Adrenal gland (tissue), 12 donors: Measurements from ENCODE around the gene RAD51AP2. TPM values are rescaled to one million over a fixed set of nuclear protein-coding genes. Genes with fewer than 3 reads are reported as not detected.

Source experiments
- DNase-seq, 7 donors: peaks; one replicate each; pipeline ENCODE4 v3.0.0-alpha.2; 2019 to 2020
- H3K27ac ChIP-seq, 5 donors: fragments of 200-600 bp; sonication (generic) in 4 of 5; 1 replicate in 3 of 5; 2 replicates in 2 of 5; pipeline versions ENCODE4 v1.5.1 to v1.8.0; 2016 to 2020; ENCODE audit warnings: mild to moderate bottlenecking in 1 of 5
- H3K27me3 ChIP-seq: fragments of 200-600 bp; 2 replicates; pipeline ENCODE4 v1.8.0; 2021
- H3K36me3 ChIP-seq, 2 donors: fragments of 200-600 bp; replicated peaks in 1 of 2; 1 replicate in 1 of 2; 2 replicates in 1 of 2; pipeline versions ENCODE4 v1.5.1 to v1.8.0; 2018 to 2022
- H3K4me1 ChIP-seq, 2 donors: fragments of 200-600 bp; replicated peaks in 1 of 2; 1 replicate in 1 of 2; 2 replicates in 1 of 2; pipeline versions ENCODE4 v1.5.1 to v1.8.0; 2018 to 2021
- H3K4me3 ChIP-seq, 4 donors: fragments of 200-600 bp; sonication (generic) in 3 of 4; one replicate each; pipeline ENCODE4 v1.5.1; 2016 to 2018
- H3K9me3 ChIP-seq, 3 donors: fragments of 200-600 bp; sonication (generic) in 1 of 3; replicated peaks in 1 of 3; 1 replicate in 2 of 3; 2 replicates in 1 of 3; pipeline versions ENCODE4 v1.5.1 to v1.8.0; 2016 to 2021
- POLR2A ChIP-seq, 2 donors: fragments of 450-650 bp; IDR thresholded peaks; one replicate each; pipeline ENCODE4 v1.6.1; 2017; ENCODE audit warnings: antibody characterized with exemption in 2 of 2, mild to moderate bottlenecking in 2 of 2, moderate library complexity in 1 of 2
- WGBS, 4 donors: extraction: QIAGEN DNeasy Blood & Tissue Kit in 2 of 4; methylation state at CpG; one replicate each; pipeline versions ENCODE4 v1.1.5 to v1.1.7; 2013 to 2017; 5-methylcytosine and 5-hydroxymethylcytosine counted together
- intact Hi-C, 2 donors: fragments of 100-400 bp; cut with DNase I; formaldehyde crosslinking; loops; one replicate each; pipeline versions ENCODE4 v1.14.1 to v1.15.0; 2022 to 2023
- polyA plus RNA-seq, 3 donors: library from polyadenylated mRNA; stranded (reverse); fragments of 200-250 nt in 2 of 3; fragments of 350-450 nt in 1 of 3; fragmentation: Illumina TruSeq in 1 of 3; extraction: RNeasy Lipid Tissue Mini Kit (QIAGEN cat#74804) in 1 of 3; gene quantifications; one replicate each; pipeline ENCODE4 v1.2.3, GENCODE V29; 2013 to 2014
- total RNA-seq, 9 donors: library from RNA; depleted of rRNA in 4 of 9; stranded (reverse); fragments of >200 nt in 4 of 9; fragments of 120-200 nt in 1 of 9; fragmentation: NEBNext Ultra II Directional in 1 of 9; extraction: Animal tissue kit (Norgen Biotek cat#: 25700) in 1 of 9; gene quantifications; one replicate each; pipeline versions ENCODE4 v1.1.0 to v1.2.4, GENCODE V29; 2013 to 2023
- TF ChIP-seq, protein P1 (sequence below), 6 experiments: fragments of 450-650 bp in 4 of 6; fragments of 200-600 bp in 2 of 6; sonication (generic) in 1 of 6; IDR thresholded peaks; 1 replicate in 5 of 6; 2 replicates in 1 of 6; pipeline versions ENCODE4 v1.5.1 to v1.8.0; 2016 to 2021; ENCODE audit warnings: antibody characterized with exemption in 6 of 6, mild to moderate bottlenecking in 2 of 6, moderate library complexity in 1 of 6
- donor health status: healthy with polysubstance abuse.
- donor health status: Bipolar disorder and iron deficiency.
- donor health status: DM: yes; HTN: yes; CAD: no.
- donor health status: DM: no; HTN: no; CAD: no.
- donor health status: DM: no; HTN: no; CAD: no.
- donor health status: DM: yes; HTN: yes; CAD: no.

The RAD51AP2 gene
- total and polyA plus RNA-seq, 12 donors: 0.07 to 0.20 (median 0.11) TPM; not detected in 4

DNA sequence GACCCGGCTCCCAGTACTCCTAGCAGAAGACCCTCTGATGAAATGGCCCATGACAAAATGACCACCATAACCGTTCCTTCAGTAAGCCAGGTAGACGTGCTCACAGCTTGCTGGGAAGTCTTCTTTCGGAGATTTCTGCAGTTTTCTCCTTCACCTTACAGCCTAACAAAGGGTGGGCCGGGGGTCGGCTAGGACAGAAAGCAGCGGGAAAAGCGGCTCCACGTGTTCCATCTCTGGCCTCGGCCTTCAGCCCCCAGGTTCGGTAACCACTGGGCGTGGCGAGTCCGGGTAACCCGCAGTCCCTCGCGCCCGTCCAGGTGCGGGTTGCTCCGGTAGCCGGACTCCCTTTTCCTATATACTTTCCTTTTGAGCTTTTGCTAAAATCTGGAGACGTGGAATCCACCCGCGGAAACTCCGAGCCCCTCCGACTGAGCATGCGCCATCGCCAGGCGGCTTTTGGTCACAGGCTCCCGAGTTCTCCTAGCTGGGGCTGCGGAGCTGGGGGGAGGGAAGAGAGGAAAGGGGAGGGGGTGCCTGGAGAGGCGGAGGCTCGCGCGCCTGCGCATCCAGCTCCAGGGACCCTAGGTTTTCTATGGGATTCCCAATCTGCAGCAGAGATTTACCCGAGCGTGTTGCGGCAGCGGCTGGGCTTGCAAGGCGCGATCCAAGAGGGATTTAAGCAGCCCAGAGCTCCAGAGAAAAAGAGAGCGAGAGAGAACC lies 22.0 kb upstream of the RAD51AP2 start, which contains the start of gene VSNL1:
VSNL1 (plus strand) TSS at position 604 of the 720 bp plus-strand sequence. CDS start 51,379 bp downstream, outside the sequence.
- Histone ChIP-seq H3K36me3 (no peaks in the 10 kb centered on the region), H3K27ac (peak within 1 kb of the TSS in 4 of 5 donors; percentile 35 to 80 (median 50)), H3K27me3 (peaks cover 5% of the 10 kb centered on the region), H3K4me1 (peaks cover 0 to 5% of the 10 kb centered on the region in 2 donors), H3K4me3 (peak within 1 kb of the TSS in 2 of 4 donors; percentile 34 to 51), H3K9me3 (no peaks in the 10 kb centered on the region)
- WGBS, 4 donors: 0 to 2% (median 1%) methylated on average over 29 to 43 of the region's 43 CpGs
- peak in 1 of 2 donors; percentile 83 for TF ChIP-seq POLR2A (IDR thresholded peaks at IDR 0.05)
- TF ChIP-seq, protein P1, sequence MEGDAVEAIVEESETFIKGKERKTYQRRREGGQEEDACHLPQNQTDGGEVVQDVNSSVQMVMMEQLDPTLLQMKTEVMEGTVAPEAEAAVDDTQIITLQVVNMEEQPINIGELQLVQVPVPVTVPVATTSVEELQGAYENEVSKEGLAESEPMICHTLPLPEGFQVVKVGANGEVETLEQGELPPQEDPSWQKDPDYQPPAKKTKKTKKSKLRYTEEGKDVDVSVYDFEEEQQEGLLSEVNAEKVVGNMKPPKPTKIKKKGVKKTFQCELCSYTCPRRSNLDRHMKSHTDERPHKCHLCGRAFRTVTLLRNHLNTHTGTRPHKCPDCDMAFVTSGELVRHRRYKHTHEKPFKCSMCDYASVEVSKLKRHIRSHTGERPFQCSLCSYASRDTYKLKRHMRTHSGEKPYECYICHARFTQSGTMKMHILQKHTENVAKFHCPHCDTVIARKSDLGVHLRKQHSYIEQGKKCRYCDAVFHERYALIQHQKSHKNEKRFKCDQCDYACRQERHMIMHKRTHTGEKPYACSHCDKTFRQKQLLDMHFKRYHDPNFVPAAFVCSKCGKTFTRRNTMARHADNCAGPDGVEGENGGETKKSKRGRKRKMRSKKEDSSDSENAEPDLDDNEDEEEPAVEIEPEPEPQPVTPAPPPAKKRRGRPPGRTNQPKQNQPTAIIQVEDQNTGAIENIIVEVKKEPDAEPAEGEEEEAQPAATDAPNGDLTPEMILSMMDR (IDR thresholded peaks at IDR 0.05): no peak
- intact Hi-C loops: no loop called here
- DNase-seq: peak; percentile 70 to 92 (median 87)

- peaks cover 0 to 5% of the 10 kb centered on the region in 2 donors for H3K4me1 ChIP-seq
- no peaks in the 10 kb centered on the region for H3K36me3 ChIP-seq
- TF ChIP-seq, protein P1 (IDR thresholded peaks at IDR 0.05): no peak
- TF ChIP-seq POLR2A (IDR thresholded peaks at IDR 0.05): no peak
- H3K9me3 ChIP-seq: no peaks in the 10 kb centered on the region
- peak overlapping the region in 4 of 5 donors; percentile 35 to 80 (median 50) for H3K27ac ChIP-seq
- intact Hi-C loops: no loop called here
- WGBS, 4 donors: 1 to 7% (median 5%) methylated on average over 12 to 13 of the region's 13 CpGs
- peak in 3 of 7 donors; percentile 26 to 33 (median 27) for DNase-seq
- H3K4me3 ChIP-seq: peak overlapping the region in 2 of 4 donors; percentile 10 to 51
- peaks cover 5% of the 10 kb centered on the region for H3K27me3 ChIP-seq
Measured at GRCh38 chr2:17539611-17540092, 21.4 kb upstream of the RAD51AP2 start.

DNA sequence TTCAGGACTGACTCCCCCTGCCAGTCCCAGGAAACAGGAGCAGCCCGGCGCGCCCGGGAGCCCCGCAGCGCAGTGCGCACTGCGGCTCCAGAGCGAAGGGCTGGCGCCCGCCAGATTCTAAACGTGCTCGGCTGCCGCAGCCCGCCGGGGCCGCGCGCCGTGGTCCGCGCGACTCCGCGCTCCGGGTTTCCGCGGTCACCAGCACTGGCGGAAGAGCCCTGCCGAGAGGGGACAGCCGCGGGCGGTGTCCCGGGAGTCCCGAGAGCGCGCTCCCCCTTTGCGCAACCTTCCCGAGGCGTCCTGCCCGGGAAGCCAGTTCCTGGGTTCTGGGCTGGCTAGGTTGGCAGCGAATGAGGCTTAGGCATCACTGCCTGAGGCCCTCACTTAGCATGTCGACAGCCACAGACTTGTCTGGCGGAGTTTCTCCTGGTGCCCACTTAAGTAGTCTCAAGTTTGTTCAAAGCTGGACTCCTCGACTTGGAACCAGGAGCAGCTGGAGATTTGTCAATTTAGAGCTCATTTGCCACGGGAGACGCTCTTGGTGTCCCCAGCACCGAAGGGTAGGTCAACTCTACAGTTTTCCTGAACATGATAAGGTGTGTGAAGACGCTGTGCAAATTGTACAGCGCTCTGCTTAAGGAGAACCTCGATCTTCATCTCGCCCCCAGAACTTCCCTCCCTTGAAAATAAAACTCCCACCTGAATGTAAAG lies 20.8 kb upstream of the RAD51AP2 start:
- Histone ChIP-seq H3K4me1 (peaks cover 0 to 4% of the 10 kb centered on the region in 2 donors), H3K4me3 (peak overlapping the region in 2 of 4 donors; percentile 10 to 51), H3K9me3 (no peaks in the 10 kb centered on the region), H3K27ac (peak overlapping the region in 4 of 5 donors; percentile 35 to 80 (median 50)), H3K27me3 (peaks cover 5% of the 10 kb centered on the region), H3K36me3 (no peaks in the 10 kb centered on the region)
- intact Hi-C loops: no loop called here
- DNase-seq: peak; percentile 50 to 77 (median 69)
- WGBS, 4 donors: 1 to 5% (median 2%) methylated on average over 10 to 52 of the region's 52 CpGs
- peak in 1 of 2 donors; percentile 71 for TF ChIP-seq POLR2A (IDR thresholded peaks at IDR 0.05)
- TF ChIP-seq, protein P1 (IDR thresholded peaks at IDR 0.05): no peak
